A204.1 (cell line): ENCODE data around the gene RIMKLA.

Experiments used
- FAIRE-seq: peaks from 2 replicates; lab custom pipeline; 2012; peaks lifted over from hg19 to GRCh38; lab: Jason Lieb, UNC

Gene RIMKLA

DNA sequence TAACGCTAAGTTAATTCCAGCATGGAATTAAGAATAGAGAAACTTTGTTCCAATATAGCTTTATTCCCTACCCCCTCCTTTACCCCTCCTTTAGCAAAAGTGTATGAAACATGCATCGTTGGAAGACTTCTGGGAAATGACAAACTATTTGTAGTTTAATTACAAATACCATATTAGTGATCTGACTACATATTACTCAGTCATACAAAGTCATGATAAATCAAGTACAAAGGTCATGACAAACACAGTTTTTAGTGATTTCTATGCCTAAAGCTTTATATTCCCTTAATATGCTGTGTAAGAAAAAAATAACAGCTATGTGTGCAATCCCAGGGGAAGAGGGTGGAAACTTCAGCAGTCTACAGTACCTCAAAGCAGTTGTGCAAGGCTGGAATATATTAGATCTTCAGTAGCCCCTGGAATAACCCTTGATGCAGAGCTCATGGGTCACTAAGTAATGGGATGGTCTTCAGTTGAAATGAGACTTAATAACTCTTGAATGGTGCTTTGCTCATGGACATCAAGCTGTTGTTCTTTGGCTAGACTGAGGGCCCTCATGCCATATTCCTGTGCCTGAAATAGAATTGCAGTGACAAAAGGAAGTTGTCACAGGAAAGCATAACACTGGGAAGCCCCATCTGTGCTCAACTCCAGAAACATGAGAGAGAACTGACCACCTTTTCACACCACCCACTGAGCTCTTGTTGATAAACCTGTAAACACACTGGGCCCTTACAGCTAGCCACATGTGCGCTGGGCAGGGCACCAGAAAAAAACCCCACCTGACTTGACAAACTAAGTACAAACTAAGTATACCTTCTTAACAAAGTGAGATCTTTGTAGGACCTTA, 49.9 kb downstream of the RIMKLA start:
- no peak for FAIRE-seq

DNA sequence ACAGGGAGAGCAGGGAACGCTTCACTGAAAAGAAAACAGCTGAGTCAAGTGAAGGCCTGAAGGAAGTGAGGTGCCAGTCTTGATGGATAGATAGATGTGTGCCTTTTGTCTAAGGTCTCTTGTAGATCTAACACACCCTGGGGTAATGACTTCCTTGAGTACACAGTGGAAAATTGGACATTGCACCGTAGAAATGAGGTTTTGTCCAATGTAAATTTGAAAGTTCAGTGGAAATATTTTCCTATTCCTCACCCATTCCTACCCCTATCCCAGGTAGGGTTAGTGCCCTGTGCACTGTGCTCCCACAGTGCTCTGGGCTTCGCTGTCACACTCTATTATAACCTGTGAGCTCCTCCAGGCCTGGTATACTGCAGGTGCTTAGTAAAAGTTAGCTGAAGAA, 50.9 kb downstream of the RIMKLA start:
- FAIRE-seq, result no peak

DNA sequence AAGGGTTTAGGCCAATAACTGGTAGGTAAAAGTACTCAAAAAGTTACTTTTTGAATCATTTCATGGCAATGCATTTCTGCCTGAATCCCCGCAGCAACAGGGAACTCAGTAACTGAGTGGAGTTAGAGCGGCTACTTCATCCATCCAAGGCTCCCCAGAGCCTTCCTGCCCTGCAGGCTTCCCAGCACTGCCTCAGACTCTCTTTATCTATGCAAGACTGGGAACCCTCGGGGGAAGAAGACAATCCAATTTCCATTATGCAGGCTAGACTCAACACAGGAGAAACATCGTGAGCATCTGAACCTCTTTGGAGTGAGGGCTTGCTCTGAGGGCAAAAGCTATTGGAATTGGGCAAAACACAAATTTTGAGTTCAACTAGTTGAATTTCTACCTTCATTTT, 52.1 kb downstream of the RIMKLA start:
- FAIRE-seq, result no peak

DNA sequence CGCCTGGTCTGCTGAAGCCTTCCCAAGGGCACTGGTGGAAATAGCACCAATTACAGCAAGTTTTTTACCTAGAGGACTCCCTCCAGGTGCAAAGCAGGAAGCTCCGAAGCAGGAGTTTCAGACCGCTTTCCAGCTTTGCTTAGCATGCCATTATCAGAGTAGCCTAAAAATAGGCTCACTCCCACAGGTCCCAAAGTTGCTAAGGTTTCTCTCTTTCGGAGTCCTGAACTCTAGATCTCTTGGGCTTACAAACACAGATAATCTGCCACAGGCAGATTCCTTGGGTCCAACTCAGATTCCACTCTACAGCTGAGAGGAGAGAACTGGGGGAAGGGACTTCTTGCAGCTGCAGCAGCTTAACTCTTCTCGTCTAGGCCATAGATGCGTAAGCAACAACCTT, 52.8 kb downstream of the RIMKLA start:
- no peak for FAIRE-seq

GRCh38 chr1:42434340-42434739, 53.7 kb downstream of the RIMKLA start:
- FAIRE-seq, result no peak

DNA sequence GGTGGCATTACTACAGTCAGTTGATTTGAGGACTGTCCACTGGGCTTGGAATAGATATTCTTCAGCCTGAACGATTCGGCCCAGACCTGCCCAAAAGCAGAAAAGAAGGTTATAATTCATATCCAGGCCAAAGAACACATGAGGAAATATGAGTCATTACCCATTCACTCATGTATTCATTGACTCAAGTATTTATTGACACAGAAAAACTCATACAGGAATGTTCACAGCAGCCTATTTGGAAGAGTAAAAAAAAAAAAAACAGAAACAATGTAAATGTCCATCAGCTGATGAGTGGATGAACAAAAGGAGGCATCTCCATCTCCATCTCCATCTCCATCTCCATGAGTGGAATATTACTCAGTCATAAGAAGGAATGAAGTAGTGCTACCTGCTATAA, 59.3 kb downstream of the RIMKLA start:
- FAIRE-seq, result no peak

DNA sequence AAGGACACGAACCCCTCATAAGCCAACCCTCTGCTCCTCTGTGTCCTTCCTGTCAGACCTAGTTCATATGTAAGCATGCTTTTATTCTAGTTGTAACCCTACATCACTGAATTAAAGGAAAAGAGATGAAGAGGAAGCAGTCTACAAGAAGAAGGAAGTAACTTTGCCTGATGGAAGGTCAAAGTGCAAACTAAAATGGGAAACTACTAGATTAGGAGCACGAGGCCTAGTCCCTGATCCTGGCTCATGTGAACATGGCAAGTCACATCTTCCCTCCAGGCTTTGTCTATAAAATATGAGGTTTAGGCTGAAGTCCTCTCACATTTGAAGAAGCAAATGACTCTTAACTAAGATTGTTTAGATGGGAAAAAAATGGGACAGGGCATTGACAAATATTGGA, 62.1 kb downstream of the RIMKLA start:
- FAIRE-seq, result no peak

- FAIRE-seq, result no peak
These were observed 68.7 kb downstream of the RIMKLA start for GRCh38 chr1:42449256-42449655.

DNA sequence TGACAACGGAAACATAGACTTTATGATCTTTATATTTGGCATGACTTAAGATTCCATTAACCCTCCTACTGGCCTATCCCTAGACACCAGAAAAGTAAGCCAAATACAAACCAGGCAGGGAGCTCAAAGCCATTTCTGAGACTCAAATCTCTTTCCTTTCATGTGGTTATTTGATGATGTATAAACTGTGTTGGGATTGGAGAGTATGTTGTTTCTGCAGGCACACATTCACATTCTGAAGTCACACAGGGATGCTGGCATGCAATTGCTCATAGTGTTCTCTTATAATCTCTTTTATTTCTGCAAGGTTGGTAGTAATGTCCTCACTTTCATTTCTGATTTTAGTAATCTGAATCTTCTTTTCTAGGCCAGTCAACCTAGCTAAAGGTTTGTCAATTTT, 69.5 kb downstream of the RIMKLA start:
- FAIRE-seq, result no peak

DNA sequence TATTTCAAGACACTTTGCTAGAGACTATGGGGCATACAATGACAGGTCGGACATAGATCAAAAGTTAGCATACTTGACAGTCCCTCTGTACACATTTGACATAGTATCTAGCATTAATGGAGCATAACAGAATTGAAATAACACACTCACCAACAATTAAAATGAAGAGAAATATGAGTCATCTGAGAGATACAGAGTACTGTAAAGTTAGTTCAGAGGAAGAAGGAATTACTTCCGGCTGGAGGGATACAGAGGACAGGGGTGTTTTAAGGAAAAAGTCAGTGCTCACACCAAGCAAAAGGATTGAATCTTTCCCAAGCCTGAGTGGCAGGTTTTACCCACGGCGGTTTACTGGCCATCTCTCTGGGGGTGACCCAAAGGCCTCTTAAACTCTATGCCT, 72.8 kb downstream of the RIMKLA start:
- FAIRE-seq, result no peak

DNA sequence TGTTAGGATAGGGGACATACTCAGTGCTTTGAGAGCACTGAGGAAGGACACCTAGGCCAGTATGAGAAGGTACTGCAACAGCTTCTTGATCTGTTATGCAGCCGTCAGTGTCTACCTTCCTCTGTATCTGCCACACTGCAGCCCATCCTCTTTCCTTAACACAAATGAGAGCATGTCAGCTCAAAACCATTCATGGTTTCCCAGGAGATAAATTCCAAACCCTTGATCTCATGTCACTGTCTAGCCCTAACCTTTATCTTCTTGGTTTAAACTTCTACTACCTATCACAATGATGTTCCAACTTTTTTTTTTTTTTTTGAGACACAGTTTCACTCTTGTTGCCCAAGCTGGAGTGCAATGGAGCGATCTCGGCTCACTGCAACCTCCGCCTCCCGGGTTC, 73.8 kb downstream of the RIMKLA start:
- FAIRE-seq, result no peak

DNA sequence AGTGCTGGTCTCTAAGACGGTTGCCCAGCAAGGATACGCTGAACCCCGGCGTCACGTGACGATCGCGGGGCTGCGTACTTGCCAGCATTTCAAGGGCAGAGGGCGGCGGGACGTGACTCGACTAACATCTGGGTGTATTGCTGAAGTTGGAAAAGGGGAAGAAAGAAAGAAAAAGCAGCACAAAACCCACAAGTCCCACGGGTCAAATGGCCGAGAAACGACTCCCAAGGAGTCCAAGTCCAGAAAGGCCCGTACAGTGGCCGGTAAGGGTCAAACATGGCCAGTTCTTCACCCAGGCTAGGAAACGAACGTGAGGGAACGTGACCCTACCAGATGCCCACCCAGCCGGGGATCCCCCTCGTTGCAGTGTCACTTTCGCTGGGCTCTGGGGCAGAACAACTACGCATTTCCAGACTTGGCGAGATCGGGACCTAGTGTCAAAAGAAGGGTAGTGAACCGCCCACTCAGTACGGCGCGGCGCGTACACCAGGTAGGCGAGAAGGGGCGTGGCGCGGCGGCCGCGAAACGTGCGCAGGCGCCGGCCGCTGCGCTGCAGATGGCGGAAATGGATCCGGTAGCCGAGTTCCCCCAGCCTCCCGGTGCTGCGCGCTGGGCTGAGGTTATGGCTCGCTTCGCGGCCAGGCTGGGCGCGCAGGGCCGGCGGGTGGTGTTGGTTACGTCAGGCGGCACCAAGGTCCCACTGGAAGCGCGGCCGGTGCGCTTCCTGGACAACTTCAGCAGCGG, 75.6 kb downstream of the RIMKLA start, which contains the start of the genes PPCS and ZMYND12:
Gene PPCS, plus strand, starts transcription at position 534 of the 744 bp plus-strand sequence. Its CDS starts 23 bp downstream, at position 557.
Gene ZMYND12, minus strand, starts transcription at position 13 of the 744 bp plus-strand sequence. CDS start 25 bp downstream, outside the sequence.
- FAIRE-seq, result no peak

DNA sequence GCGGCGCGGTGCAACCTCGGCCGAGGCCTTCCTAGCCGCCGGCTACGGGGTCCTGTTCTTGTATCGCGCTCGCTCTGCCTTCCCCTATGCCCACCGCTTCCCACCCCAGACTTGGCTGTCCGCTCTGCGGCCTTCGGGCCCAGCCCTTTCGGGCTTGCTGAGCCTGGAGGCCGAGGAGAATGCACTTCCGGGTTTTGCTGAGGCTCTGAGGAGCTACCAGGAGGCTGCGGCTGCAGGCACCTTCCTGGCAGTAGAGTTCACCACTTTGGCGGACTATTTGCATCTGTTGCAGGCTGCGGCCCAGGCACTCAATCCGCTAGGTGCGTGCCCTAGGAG, 76.1 kb downstream of the RIMKLA start:
- no peak for FAIRE-seq

DNA sequence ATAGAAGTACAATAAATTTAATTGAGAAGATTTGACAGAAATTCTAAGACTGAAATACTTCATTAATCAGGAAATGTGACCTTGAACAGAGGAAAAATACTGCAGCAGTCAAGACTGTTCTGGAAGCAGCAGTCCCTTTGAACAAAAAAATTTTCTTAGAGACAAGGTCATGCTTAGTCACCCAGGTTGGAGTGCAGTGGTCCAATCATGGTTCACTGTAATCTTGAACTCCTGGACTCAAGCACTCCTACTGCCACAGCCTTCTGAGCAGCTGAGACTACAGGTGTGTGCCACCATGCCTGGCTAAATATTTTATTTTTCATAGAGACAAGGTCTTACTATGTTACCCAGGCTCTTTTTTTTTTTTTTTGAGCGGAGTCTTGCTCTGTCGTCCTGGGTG, 80.6 kb downstream of the RIMKLA start:
- no peak for FAIRE-seq

DNA sequence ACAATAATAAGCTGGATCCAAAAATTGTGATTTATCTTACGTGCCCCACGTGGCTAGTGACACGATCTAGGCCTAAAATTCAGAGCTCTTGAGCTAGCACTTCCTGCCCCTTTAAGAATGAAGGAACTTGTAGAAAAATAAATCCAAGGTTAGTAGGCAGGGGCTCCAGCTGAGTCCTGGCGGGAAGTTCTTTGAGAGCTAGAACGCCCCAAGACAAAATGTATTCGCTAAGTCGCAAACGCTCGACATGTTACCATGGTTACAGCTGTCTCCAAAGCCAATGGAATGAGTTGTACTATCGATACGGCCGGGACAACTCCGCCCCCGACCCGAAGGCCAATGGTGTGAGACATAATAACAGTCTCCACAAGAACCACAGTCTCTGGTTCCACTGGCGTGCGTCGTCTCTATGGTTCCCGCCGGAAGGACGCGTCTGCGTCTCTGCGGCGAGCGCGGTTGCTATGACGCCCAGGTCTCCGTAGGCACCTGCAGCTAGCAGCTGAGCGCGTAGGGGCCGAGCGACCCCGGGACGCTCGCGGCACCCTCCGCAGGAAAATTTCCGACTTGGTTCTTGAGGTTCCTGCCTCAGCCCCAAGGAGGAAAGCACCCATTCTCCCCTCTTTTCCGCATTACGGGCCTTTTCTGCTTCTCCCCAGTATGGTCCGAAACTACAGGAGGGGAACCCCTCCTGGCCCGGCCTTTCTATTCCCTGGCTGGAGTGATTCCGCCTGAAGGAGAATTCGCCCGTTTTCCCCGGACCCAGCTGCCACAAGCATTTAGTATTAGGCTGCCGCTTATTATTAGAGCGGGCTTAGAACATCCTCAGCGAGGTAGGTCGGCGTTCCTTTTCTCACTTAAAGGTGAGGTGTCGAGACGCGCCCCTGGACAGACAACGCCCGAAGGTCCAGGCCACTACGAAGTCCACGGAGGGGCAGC, 82.5 kb downstream of the RIMKLA start, which contains the start of gene CCDC30:
Gene CCDC30, plus strand, starts transcription at position 459 of the 936 bp plus-strand sequence. CDS start 17,266 bp downstream, outside the sequence.
- peak; percentile 100 for FAIRE-seq

- no peak for FAIRE-seq
These were observed 83.3 kb downstream of the RIMKLA start for GRCh38 chr1:42463921-42464320.

DNA sequence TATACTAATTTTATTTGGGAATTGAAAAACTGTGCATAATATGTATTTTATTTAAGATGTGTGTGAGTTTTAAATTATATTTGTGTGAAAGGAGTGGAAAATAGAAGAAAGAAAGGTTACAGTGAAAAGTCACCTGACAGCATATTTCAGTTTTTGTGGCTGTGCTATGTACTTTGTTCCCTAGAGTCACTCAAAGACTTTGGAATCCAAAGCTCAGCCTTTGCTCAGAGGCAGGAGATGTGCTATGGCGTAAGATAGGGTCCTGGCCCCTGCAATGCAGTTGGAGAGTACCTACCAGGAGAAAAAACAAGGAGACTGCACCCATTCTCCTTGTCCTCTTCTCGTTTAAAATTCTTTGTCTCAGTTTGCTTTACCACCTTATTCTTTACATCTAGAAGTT, 85.4 kb downstream of the RIMKLA start:
- no peak for FAIRE-seq

GRCh38 chr1:42469727-42470126, 89.1 kb downstream of the RIMKLA start:
- FAIRE-seq, result no peak
